HG02763 (cell line): ENCODE data around the gene SMAD6.

Experiments
- ATAC-seq: cut with Tn5 transposase; IDR thresholded peaks from one replicate; pipeline ENCODE4 v1.9.1; 2021; ENCODE audit warnings: mild to moderate bottlenecking, moderate library complexity; ENCODE audit not compliant: unreplicated experiment

Gene SMAD6

GRCh38 chr15:66719471-66719870, 17.4 kb downstream of the SMAD6 start:
- ATAC-seq: no peak

- no peak for ATAC-seq
Measured at GRCh38 chr15:66720206-66721010, 18.4 kb downstream of the SMAD6 start.

GRCh38 chr15:66721020-66721419, 19.0 kb downstream of the SMAD6 start:
- ATAC-seq: no peak

- ATAC-seq: no peak
Measured at GRCh38 chr15:66721501-66721937, 19.5 kb downstream of the SMAD6 start.

GRCh38 chr15:66721954-66722353, 19.9 kb downstream of the SMAD6 start:
- no peak for ATAC-seq

- no peak for ATAC-seq
Measured at GRCh38 chr15:66722757-66723540, 20.9 kb downstream of the SMAD6 start.

- no peak for ATAC-seq
Measured at GRCh38 chr15:66723826-66724731, 22.0 kb downstream of the SMAD6 start.

- no peak for ATAC-seq
Measured at GRCh38 chr15:66724732-66725463, 22.9 kb downstream of the SMAD6 start.

GRCh38 chr15:66725464-66725785, 23.4 kb downstream of the SMAD6 start:
- no peak for ATAC-seq

- ATAC-seq: no peak
Measured at GRCh38 chr15:66726386-66726785, 24.4 kb downstream of the SMAD6 start.

GRCh38 chr15:66729331-66729951, 27.4 kb downstream of the SMAD6 start:
- ATAC-seq: no peak

- no peak for ATAC-seq
Measured at GRCh38 chr15:66730168-66731021, 28.4 kb downstream of the SMAD6 start.

GRCh38 chr15:66733976-66734375, 31.9 kb downstream of the SMAD6 start:
- ATAC-seq: no peak

GRCh38 chr15:66734961-66735908, 33.2 kb downstream of the SMAD6 start:
- ATAC-seq: no peak

- ATAC-seq: no peak
Measured at GRCh38 chr15:66735909-66736305, 33.9 kb downstream of the SMAD6 start.

GRCh38 chr15:66737243-66738010, 35.4 kb downstream of the SMAD6 start:
- no peak for ATAC-seq

GRCh38 chr15:66738116-66738515, 36.1 kb downstream of the SMAD6 start:
- ATAC-seq: no peak
